NT2/D1 (cell line): ENCODE data around the gene SIGMAR1.

Source experiments
- DNase-seq: peaks from one replicate; pipeline ENCODE4 v3.0.0-alpha.2; 2011; ENCODE audit warnings: low read depth, low spot score
- H3K27me3 ChIP-seq: 2 replicates; pipeline ENCODE4 v1.6.0; 2011; ENCODE audit warnings: mild to moderate bottlenecking; ENCODE audit not compliant: insufficient read length, insufficient read depth
- H3K36me3 ChIP-seq: 2 replicates; pipeline ENCODE4 v1.6.1; 2011; ENCODE audit warnings: mild to moderate bottlenecking, low read length, mixed read lengths; ENCODE audit not compliant: insufficient read depth, insufficient read length
- H3K4me1 ChIP-seq: 2 replicates; pipeline ENCODE4 v1.5.1; 2011; ENCODE audit not compliant: insufficient read depth, insufficient read length
- H3K4me3 ChIP-seq: 2 replicates; pipeline ENCODE4 v1.5.1; 2011; ENCODE audit warnings: low read depth; ENCODE audit not compliant: insufficient read length
- H3K9ac ChIP-seq: 2 replicates; pipeline ENCODE4 v1.6.0; 2011; ENCODE audit warnings: low read depth; ENCODE audit not compliant: insufficient read length
- H3K9me3 ChIP-seq: 2 replicates; pipeline ENCODE4 v1.5.1; 2011; ENCODE audit warnings: mild to moderate bottlenecking, low read length; ENCODE audit not compliant: insufficient read depth
- SUZ12 ChIP-seq: IDR thresholded peaks from 2 replicates; pipeline ENCODE4 v1.6.1; 2011; ENCODE audit not compliant: insufficient read length, insufficient read depth; ENCODE audit errors: extremely low read depth
- YY1 ChIP-seq: IDR thresholded peaks from 2 replicates; pipeline ENCODE4 v1.6.1; 2011; ENCODE audit not compliant: insufficient read length, insufficient read depth
- ZNF274 ChIP-seq: IDR thresholded peaks from 2 replicates; pipeline ENCODE4 v1.6.1; 2011; ENCODE audit warnings: mild to moderate bottlenecking, low read depth, low read length

The SIGMAR1 gene

DNA sequence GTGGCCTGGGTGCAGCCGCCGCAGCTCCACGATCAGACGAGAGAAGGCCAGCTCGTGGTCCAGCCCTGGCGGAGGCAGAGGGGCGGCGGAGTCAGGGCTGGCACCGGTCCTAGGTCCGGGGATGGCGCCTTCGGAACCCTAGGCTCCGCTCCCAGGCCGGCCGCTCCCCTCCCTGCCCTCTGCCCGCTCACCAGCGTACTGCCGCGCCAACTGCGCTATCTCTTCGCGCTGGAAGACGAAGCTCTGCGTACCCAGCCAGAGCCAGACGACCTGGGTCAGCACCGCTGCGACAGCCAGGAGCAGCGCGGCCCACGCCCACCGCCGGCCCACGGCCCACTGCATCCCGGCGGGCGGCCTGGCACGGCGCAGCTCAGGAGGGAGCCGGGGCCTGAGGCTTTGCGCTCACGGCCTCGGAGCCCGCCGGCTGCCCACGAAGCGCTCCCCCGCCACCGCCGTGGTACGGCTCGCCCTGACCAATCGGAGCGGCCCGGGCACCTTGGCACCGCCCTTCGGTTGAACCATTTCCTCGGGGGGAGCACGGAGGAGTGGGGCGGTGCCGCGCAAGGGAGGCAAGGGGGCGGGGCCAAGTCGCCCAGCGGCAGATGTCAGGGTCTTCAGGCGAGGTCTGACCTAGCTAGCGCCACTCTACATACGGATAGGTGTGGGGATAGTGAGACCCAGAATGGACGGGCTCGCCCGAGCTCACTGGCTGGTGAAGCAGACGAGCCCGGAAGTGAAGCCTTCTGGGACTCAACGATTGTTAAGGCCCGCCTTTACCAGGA lies at the start of gene SIGMAR1:
SIGMAR1 (minus strand) TSS at position 432 of the 782 bp plus-strand sequence; CDS start at position 342, 90 bp downstream.
- TF ChIP-seq ZNF274 (no peak), SUZ12 (no peak), YY1 (no peak)
- Histone ChIP-seq H3K36me3 (peaks cover 18% of the 10 kb centered on the region), H3K9me3 (no peaks in the 10 kb centered on the region), H3K4me3 (peak within 1 kb of the TSS; percentile 94), H3K4me1 (peaks cover 15% of the 10 kb centered on the region), H3K9ac (peak within 1 kb of the TSS; percentile 99), H3K27me3 (no peaks in the 10 kb centered on the region)
- DNase-seq: peak; percentile 86

DNA sequence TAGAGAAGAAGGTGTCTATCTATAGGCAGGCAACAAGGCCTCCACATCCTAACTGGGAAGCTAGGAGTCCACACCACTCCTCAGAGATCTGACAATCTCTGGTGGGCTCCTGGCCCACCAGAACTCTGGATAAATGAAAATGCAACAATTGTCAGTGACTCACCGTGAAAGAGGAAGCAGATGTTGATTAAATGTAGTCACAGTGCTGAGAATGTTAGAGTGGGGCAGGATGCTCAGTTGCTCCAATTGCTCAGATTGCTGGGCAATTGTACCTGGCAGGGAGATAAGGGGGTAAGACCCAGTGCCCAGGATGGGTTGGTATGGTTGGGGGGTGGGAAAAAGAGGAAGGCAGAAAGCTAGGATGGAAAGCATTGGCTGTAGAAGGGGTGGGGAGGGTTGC lies 49.1 kb upstream of the SIGMAR1 start:
- H3K36me3 ChIP-seq: peaks cover 3% of the 10 kb centered on the region
- no peaks in the 10 kb centered on the region for H3K4me1 ChIP-seq
- H3K27me3 ChIP-seq: no peaks in the 10 kb centered on the region
- H3K9ac ChIP-seq: no peak overlapping the region
- no peak for TF ChIP-seq ZNF274
- TF ChIP-seq SUZ12: no peak
- TF ChIP-seq YY1: no peak
- H3K9me3 ChIP-seq: no peaks in the 10 kb centered on the region
- no peak overlapping the region for H3K4me3 ChIP-seq
- no peak for DNase-seq

DNA sequence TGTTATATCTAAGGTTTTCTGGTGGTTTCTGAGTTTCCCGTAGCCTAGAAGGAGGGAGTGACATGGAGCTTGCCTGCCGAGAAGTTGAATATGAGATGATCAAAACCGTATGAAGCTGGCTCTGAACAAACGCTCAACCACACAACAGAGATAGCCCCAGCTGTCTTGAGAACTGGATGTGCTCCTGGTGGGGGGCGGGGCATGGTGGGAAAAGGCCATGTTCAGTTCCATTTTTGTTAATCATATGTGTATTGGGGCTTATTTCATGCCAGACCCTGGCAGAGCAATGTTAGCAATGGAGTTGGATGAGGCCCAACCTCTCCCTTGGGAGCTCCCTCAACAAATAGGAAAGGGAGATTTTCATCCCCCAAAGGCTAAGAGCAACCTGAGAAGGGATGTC lies 48.6 kb upstream of the SIGMAR1 start:
- no peaks in the 10 kb centered on the region for H3K4me1 ChIP-seq
- peaks cover 3% of the 10 kb centered on the region for H3K36me3 ChIP-seq
- H3K9ac ChIP-seq: no peak overlapping the region
- DNase-seq: no peak
- no peaks in the 10 kb centered on the region for H3K27me3 ChIP-seq
- TF ChIP-seq ZNF274 (no peak), YY1 (no peak), SUZ12 (no peak)
- no peak overlapping the region for H3K4me3 ChIP-seq
- no peaks in the 10 kb centered on the region for H3K9me3 ChIP-seq

DNA sequence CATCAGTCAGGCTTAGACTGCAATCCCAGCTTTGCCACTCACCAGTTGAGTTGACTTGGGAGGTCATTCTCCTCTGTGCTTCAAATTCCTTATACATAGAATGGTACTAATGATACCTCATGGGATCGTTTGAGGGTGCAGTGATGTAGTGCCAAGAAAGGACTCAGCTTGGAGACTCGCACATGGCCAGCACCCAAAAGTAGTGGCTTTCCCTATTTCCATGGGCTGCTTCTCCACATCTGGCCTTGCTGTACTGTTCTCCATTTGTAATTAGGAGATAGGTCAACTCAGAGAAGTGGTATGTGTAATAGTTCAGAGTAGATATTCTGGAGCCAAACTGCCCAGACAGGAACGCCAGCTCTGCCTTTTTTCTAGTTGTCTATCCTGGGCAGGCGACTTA lies 48.0 kb upstream of the SIGMAR1 start:
- Histone ChIP-seq H3K4me3 (no peak overlapping the region), H3K4me1 (no peaks in the 10 kb centered on the region), H3K9ac (no peak overlapping the region), H3K36me3 (peaks cover 3% of the 10 kb centered on the region), H3K27me3 (no peaks in the 10 kb centered on the region), H3K9me3 (no peaks in the 10 kb centered on the region)
- no peak for TF ChIP-seq SUZ12
- TF ChIP-seq YY1: no peak
- no peak for TF ChIP-seq ZNF274
- DNase-seq: no peak

DNA sequence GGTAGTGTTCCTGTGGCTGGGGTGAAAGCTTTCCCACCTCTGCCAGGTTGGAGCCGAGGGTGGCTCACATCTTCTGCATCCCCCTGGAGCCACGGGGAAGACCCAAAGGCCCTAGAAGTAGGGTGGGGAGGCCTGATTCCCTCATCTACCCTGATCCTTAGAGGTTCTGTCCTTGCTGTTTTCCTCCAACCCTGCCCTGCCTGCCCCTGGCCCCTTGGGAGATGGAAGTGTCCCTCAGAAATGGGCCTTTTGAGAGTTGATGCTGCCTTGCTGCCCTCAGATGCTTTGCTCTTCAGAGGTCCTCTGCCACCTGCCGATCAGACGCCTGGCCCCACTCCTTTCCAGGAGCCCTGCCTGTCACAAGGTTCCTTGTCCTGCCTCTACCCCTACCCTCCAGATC lies 47.2 kb upstream of the SIGMAR1 start:
- Histone ChIP-seq H3K4me3 (no peak overlapping the region), H3K9ac (no peak overlapping the region), H3K27me3 (no peaks in the 10 kb centered on the region), H3K36me3 (peaks cover 3% of the 10 kb centered on the region), H3K9me3 (no peaks in the 10 kb centered on the region), H3K4me1 (no peaks in the 10 kb centered on the region)
- DNase-seq: no peak
- TF ChIP-seq YY1 (no peak), ZNF274 (no peak), SUZ12 (no peak)

DNA sequence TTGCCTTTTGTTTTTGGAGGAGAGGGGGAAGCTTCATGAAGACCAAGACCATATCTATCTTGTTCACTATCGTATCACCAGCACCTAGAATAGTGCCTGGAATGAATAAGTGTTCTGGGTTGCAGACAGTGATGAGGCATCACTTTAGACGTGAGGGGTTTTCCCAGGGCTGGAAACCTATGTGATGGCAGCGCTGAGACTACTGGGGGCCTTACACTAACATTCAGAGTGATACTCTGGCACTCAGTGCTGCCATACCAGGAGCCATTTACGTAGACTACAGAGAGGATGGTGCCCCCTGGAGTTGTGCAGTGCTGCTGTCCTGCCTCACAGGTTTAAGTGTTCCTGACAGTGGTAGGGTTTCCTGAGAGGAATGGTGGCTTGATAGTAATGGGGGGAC lies 46.6 kb upstream of the SIGMAR1 start:
- H3K36me3 ChIP-seq: peaks cover 3% of the 10 kb centered on the region
- no peaks in the 10 kb centered on the region for H3K27me3 ChIP-seq
- no peak overlapping the region for H3K9ac ChIP-seq
- no peaks in the 10 kb centered on the region for H3K9me3 ChIP-seq
- no peak overlapping the region for H3K4me3 ChIP-seq
- DNase-seq: no peak
- H3K4me1 ChIP-seq: no peaks in the 10 kb centered on the region
- no peak for TF ChIP-seq YY1
- no peak for TF ChIP-seq SUZ12
- no peak for TF ChIP-seq ZNF274

DNA sequence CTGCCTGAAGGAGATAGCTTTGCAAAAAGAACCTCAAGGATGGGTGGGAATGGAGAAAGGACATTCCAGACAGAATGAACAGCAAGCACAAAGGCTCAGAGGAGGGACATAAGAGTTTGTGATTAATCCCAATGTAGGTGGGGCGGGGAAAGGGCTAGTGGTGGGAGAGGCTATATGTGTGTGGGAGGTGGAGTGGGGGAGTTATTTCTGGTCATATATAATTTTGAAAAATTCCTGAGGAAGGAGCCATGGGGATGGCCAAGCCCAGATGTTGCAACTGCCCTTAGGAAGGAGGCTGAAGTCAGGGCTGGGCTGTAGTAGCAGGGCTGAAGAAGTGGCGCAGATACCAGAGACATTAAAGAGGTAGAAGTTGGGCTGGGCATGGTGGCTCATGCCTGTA lies 38.3 kb upstream of the SIGMAR1 start:
- Histone ChIP-seq H3K36me3 (no peaks in the 10 kb centered on the region), H3K27me3 (no peaks in the 10 kb centered on the region), H3K9ac (no peak overlapping the region), H3K4me3 (no peak overlapping the region), H3K9me3 (no peaks in the 10 kb centered on the region), H3K4me1 (no peaks in the 10 kb centered on the region)
- TF ChIP-seq YY1 (no peak), ZNF274 (no peak), SUZ12 (no peak)
- DNase-seq: no peak
